K562 (cell line): ENCODE data around the gene SNX9. TPM values are rescaled to one million over a fixed set of nuclear protein-coding genes. Genes with fewer than 3 reads are reported as not detected.
A peak's percentile ranks its signal among the peaks of the same experiment; 100 is the strongest.

Experiments
- DACH1 ChIP-seq: fragments of 450-650 bp; IDR thresholded peaks from 2 replicates; pipeline ENCODE4 v1.6.1; 2018; ENCODE audit not compliant: partially characterized antibody
- FOXP1 ChIP-seq: sonication (generic); formaldehyde crosslinking; IDR thresholded peaks from 2 replicates; pipeline ENCODE4 v1.8.0; 2022; ENCODE audit warnings: mild to moderate bottlenecking, missing genetic modification reagents
- NEUROD1 ChIP-seq: fragments of 150-350 bp; IDR thresholded peaks from 2 replicates; pipeline ENCODE4 v1.6.1; 2014; ENCODE audit warnings: borderline replicate concordance, low read length, low read depth; ENCODE audit not compliant: partially characterized antibody
- SIN3B ChIP-seq: fragments of 450-650 bp; IDR thresholded peaks from 2 replicates; pipeline ENCODE4 v1.6.1; 2017; ENCODE audit warnings: low read depth, mild to moderate bottlenecking, moderate library complexity
- TCF3 ChIP-seq: sonication (generic); formaldehyde crosslinking; IDR thresholded peaks from 2 replicates; pipeline ENCODE4 v1.4.0; 2020; ENCODE audit warnings: mild to moderate bottlenecking, missing genetic modification reagents
- ZFP30 ChIP-seq: fragments of 250-450 bp; sonication (Bioruptor Pico); IDR thresholded peaks from 2 replicates; pipeline ENCODE4 v1.8.0; 2022; ENCODE audit warnings: moderate library complexity, mild to moderate bottlenecking, inconsistent platforms, borderline replicate concordance
- ZNF12 ChIP-seq: sonication (generic); formaldehyde crosslinking; IDR thresholded peaks from 2 replicates; pipeline ENCODE4 v1.4.0; 2020; ENCODE audit warnings: mild to moderate bottlenecking, missing genetic modification reagents
- ZNF175 ChIP-seq: fragments of 200-800 bp; sonication (Bioruptor generic); IDR thresholded peaks from 2 replicates; pipeline ENCODE4 v1.6.1; 2016; ENCODE audit warnings: low read depth, mild to moderate bottlenecking, missing genetic modification characterization, missing compliant biosample characterization
- ZNF253 ChIP-seq: fragments of 250-450 bp; sonication (Bioruptor Pico); conservative IDR thresholded peaks from 2 replicates; pipeline ENCODE4 v1.6.1; 2021; ENCODE audit warnings: mild to moderate bottlenecking
- ZNF395 ChIP-seq: fragments of 200-800 bp; sonication (Bioruptor generic); IDR thresholded peaks from 2 replicates; pipeline ENCODE4 v1.6.1; 2017; ENCODE audit warnings: missing genetic modification characterization, missing compliant biosample characterization
- polyA plus RNA-seq, 8 experiments: library from polyadenylated mRNA; depleted of rRNA in 4 of 8; stranded (reverse) in 5 of 8; unstranded in 3 of 8; fragments of >200 nt; fragmentation: Nextera tagmentation in 2 of 8; fragmentation: Illumina TruSeq in 1 of 8; extraction: Ambion mirVana in 2 of 8; extraction: Trizol in 1 of 8; gene quantifications; 2 replicates each; pipeline versions ENCODE4 v1.2.1 to v1.2.3, GENCODE V29; 2011 to 2014; ENCODE audit warnings: inconsistent platforms in 1 of 8, missing spikeins in 1 of 8
- total RNA-seq, 7 experiments: library from RNA; depleted of rRNA in 6 of 7; stranded (reverse); fragments of >200 nt in 6 of 7; fragmentation: Illumina TruSeq in 2 of 7; extraction: Trizol in 2 of 7; gene quantifications; 2 replicates each; pipeline versions ENCODE4 v1.2.1 to v1.2.3, GENCODE V29; 2011 to 2021; ENCODE audit warnings: low replicate concordance in 1 of 7
- TF ChIP-seq, protein P1 (sequence below): fragments of 450-650 bp; IDR thresholded peaks from 2 replicates; pipeline ENCODE4 v1.6.1; 2016; ENCODE audit warnings: low read depth, mild to moderate bottlenecking, moderate library complexity
- TF ChIP-seq, protein P2 (sequence below): fragments of 450-650 bp; formaldehyde crosslinking; IDR thresholded peaks from 2 replicates; pipeline ENCODE4 v1.4.0; 2020; ENCODE audit warnings: mild to moderate bottlenecking
- TF ChIP-seq, protein P3 (sequence below): fragments of 200-600 bp; sonication (generic); IDR thresholded peaks from one replicate; pipeline ENCODE4 v1.6.1; 2012; ENCODE audit warnings: mild to moderate bottlenecking, low read depth, low read length, inconsistent platforms

Gene SNX9
- total and polyA plus RNA-seq, 9 of the 15 experiments (the other 6 are each of a cell fraction or from before 2014, with no cell fraction given), result 6.0 to 81.7 (median 57.1) TPM

GRCh38 chr6:157822245-157823000, 623 bp upstream of the SNX9 start (continued):
- TF ChIP-seq ZNF395 (CRISPR knock-in tag), result peak; percentile 64; the same call in 1 of the 2 replicates
- peak; percentile 47 for TF ChIP-seq DACH1
- TF ChIP-seq, protein P1, sequence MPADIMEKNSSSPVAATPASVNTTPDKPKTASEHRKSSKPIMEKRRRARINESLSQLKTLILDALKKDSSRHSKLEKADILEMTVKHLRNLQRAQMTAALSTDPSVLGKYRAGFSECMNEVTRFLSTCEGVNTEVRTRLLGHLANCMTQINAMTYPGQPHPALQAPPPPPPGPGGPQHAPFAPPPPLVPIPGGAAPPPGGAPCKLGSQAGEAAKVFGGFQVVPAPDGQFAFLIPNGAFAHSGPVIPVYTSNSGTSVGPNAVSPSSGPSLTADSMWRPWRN, result no peak
- TF ChIP-seq ZNF12 (CRISPR knock-in tag), result no peak
- TF ChIP-seq, protein P2, sequence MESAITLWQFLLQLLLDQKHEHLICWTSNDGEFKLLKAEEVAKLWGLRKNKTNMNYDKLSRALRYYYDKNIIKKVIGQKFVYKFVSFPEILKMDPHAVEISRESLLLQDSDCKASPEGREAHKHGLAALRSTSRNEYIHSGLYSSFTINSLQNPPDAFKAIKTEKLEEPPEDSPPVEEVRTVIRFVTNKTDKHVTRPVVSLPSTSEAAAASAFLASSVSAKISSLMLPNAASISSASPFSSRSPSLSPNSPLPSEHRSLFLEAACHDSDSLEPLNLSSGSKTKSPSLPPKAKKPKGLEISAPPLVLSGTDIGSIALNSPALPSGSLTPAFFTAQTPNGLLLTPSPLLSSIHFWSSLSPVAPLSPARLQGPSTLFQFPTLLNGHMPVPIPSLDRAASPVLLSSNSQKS, result no peak
- TF ChIP-seq NEUROD1, result no peak
- no peak for TF ChIP-seq TCF3 (CRISPR knock-in tag)
- no peak for TF ChIP-seq SIN3B
- TF ChIP-seq, protein P3, sequence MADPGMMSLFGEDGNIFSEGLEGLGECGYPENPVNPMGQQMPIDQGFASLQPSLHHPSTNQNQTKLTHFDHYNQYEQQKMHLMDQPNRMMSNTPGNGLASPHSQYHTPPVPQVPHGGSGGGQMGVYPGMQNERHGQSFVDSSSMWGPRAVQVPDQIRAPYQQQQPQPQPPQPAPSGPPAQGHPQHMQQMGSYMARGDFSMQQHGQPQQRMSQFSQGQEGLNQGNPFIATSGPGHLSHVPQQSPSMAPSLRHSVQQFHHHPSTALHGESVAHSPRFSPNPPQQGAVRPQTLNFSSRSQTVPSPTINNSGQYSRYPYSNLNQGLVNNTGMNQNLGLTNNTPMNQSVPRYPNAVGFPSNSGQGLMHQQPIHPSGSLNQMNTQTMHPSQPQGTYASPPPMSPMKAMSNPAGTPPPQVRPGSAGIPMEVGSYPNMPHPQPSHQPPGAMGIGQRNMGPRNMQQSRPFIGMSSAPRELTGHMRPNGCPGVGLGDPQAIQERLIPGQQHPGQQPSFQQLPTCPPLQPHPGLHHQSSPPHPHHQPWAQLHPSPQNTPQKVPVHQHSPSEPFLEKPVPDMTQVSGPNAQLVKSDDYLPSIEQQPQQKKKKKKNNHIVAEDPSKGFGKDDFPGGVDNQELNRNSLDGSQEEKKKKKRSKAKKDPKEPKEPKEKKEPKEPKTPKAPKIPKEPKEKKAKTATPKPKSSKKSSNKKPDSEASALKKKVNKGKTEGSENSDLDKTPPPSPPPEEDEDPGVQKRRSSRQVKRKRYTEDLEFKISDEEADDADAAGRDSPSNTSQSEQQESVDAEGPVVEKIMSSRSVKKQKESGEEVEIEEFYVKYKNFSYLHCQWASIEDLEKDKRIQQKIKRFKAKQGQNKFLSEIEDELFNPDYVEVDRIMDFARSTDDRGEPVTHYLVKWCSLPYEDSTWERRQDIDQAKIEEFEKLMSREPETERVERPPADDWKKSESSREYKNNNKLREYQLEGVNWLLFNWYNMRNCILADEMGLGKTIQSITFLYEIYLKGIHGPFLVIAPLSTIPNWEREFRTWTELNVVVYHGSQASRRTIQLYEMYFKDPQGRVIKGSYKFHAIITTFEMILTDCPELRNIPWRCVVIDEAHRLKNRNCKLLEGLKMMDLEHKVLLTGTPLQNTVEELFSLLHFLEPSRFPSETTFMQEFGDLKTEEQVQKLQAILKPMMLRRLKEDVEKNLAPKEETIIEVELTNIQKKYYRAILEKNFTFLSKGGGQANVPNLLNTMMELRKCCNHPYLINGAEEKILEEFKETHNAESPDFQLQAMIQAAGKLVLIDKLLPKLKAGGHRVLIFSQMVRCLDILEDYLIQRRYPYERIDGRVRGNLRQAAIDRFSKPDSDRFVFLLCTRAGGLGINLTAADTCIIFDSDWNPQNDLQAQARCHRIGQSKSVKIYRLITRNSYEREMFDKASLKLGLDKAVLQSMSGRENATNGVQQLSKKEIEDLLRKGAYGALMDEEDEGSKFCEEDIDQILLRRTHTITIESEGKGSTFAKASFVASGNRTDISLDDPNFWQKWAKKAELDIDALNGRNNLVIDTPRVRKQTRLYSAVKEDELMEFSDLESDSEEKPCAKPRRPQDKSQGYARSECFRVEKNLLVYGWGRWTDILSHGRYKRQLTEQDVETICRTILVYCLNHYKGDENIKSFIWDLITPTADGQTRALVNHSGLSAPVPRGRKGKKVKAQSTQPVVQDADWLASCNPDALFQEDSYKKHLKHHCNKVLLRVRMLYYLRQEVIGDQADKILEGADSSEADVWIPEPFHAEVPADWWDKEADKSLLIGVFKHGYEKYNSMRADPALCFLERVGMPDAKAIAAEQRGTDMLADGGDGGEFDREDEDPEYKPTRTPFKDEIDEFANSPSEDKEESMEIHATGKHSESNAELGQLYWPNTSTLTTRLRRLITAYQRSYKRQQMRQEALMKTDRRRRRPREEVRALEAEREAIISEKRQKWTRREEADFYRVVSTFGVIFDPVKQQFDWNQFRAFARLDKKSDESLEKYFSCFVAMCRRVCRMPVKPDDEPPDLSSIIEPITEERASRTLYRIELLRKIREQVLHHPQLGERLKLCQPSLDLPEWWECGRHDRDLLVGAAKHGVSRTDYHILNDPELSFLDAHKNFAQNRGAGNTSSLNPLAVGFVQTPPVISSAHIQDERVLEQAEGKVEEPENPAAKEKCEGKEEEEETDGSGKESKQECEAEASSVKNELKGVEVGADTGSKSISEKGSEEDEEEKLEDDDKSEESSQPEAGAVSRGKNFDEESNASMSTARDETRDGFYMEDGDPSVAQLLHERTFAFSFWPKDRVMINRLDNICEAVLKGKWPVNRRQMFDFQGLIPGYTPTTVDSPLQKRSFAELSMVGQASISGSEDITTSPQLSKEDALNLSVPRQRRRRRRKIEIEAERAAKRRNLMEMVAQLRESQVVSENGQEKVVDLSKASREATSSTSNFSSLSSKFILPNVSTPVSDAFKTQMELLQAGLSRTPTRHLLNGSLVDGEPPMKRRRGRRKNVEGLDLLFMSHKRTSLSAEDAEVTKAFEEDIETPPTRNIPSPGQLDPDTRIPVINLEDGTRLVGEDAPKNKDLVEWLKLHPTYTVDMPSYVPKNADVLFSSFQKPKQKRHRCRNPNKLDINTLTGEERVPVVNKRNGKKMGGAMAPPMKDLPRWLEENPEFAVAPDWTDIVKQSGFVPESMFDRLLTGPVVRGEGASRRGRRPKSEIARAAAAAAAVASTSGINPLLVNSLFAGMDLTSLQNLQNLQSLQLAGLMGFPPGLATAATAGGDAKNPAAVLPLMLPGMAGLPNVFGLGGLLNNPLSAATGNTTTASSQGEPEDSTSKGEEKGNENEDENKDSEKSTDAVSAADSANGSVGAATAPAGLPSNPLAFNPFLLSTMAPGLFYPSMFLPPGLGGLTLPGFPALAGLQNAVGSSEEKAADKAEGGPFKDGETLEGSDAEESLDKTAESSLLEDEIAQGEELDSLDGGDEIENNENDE, result no peak
- no peak for TF ChIP-seq ZFP30 (CRISPR knock-in tag)
- TF ChIP-seq FOXP1 (CRISPR knock-in tag), result no peak
- no peak for TF ChIP-seq ZNF253
- TF ChIP-seq ZNF175, result no peak
